GM21786 (cell line): ENCODE data around the gene ENDOG.
"Not testable (repeated sequence)": the region's sequence is repeated elsewhere in the genome, so short reads cannot be mapped to it uniquely, and the experiment has no call there.

Experiments
- ATAC-seq: cut with Tn5 transposase; IDR thresholded peaks from one replicate; pipeline ENCODE4 v1.9.1; 2021; ENCODE audit not compliant: unreplicated experiment

Gene ENDOG

GRCh38 chr9:128828267-128828666, 10.0 kb downstream of the ENDOG start:
- no peak for ATAC-seq

GRCh38 chr9:128828719-128829452, 10.6 kb downstream of the ENDOG start:
- no peak for ATAC-seq

GRCh38 chr9:128829477-128830251, 11.4 kb downstream of the ENDOG start, which contains the start of gene SPOUT1:
TSS of gene SPOUT1 (minus strand) at chr9:128829794. CDS start at chr9:128829780, 14 bp downstream.
- ATAC-seq = peak; percentile 96

GRCh38 chr9:128833696-128834095, 15.4 kb downstream of the ENDOG start:
- no peak for ATAC-seq

GRCh38 chr9:128835246-128836210, 17.2 kb downstream of the ENDOG start:
- ATAC-seq = no peak

GRCh38 chr9:128836509-128837145, 18.3 kb downstream of the ENDOG start:
- no peak for ATAC-seq

GRCh38 chr9:128838338-128838737, 20.0 kb downstream of the ENDOG start:
- ATAC-seq = no peak

- no peak for ATAC-seq
Observed at GRCh38 chr9:128840524-128840923, 22.2 kb downstream of the ENDOG start.

- ATAC-seq = no peak
Observed at GRCh38 chr9:128841694-128842492, 23.6 kb downstream of the ENDOG start.

- not testable (repeated sequence) for ATAC-seq
Observed at GRCh38 chr9:128843171-128843570, 24.9 kb downstream of the ENDOG start.

GRCh38 chr9:128845186-128845931, 27.1 kb downstream of the ENDOG start:
- no peak for ATAC-seq

GRCh38 chr9:128846680-128847030, 28.4 kb downstream of the ENDOG start:
- ATAC-seq = no peak

- no peak for ATAC-seq
Observed at GRCh38 chr9:128847803-128848202, 29.5 kb downstream of the ENDOG start.

GRCh38 chr9:128851024-128851423, 32.7 kb downstream of the ENDOG start:
- ATAC-seq = not testable (repeated sequence)

- not testable (repeated sequence) for ATAC-seq
Observed at GRCh38 chr9:128851779-128852600, 33.7 kb downstream of the ENDOG start.

GRCh38 chr9:128852646-128853045, 34.3 kb downstream of the ENDOG start:
- ATAC-seq = not testable (repeated sequence)

- ATAC-seq = not testable (repeated sequence)
Observed at GRCh38 chr9:128854454-128854853, 36.2 kb downstream of the ENDOG start.

- ATAC-seq = not testable (repeated sequence)
Observed at GRCh38 chr9:128858476-128858875, 40.2 kb downstream of the ENDOG start.
